IgD-negative memory B cell (primary cell): Measurements from ENCODE around the gene ACBD4. TPM values are rescaled to one million over a fixed set of nuclear protein-coding genes. Genes with fewer than 3 reads are reported as not detected.
A peak's percentile ranks its signal among the peaks of the same experiment; 100 is the strongest.

Experiments used
- H3K27ac Mint-ChIP-seq, 3 donors: one replicate each; pipeline ENCODE4 v1.8.0; 2020 to 2022; ENCODE audit warnings: mild to moderate bottlenecking in 3 of 3, mixed read lengths in 3 of 3, moderate library complexity in 1 of 3
- H3K27me3 Mint-ChIP-seq: one replicate; pipeline ENCODE4 v1.8.0; 2021; ENCODE audit warnings: mixed read lengths
- H3K36me3 Mint-ChIP-seq: one replicate; pipeline ENCODE4 v1.8.0; 2020; ENCODE audit warnings: mild to moderate bottlenecking, mixed read lengths
- H3K4me1 Mint-ChIP-seq, 3 donors: one replicate each; pipeline ENCODE4 v1.8.0; 2020 to 2022; ENCODE audit warnings: mixed read lengths in 3 of 3, mild to moderate bottlenecking in 1 of 3
- H3K4me3 Mint-ChIP-seq, 4 donors: one replicate each; pipeline ENCODE4 v1.8.0; 2020 to 2022; ENCODE audit warnings: mild to moderate bottlenecking in 4 of 4, mixed read lengths in 4 of 4, moderate library complexity in 3 of 4
- H3K9me3 Mint-ChIP-seq, 3 donors: one replicate each; pipeline ENCODE4 v1.8.0; 2020 to 2021; ENCODE audit warnings: mixed read lengths in 3 of 3, mild to moderate bottlenecking in 1 of 3
- polyA plus RNA-seq: library from polyadenylated mRNA; unstranded; fragments of 300-500 nt; fragmentation: Illumina TruSeq; gene quantifications from one replicate; pipeline ENCODE4 v1.2.3, GENCODE V29; 2021

Gene ACBD4
- polyA plus RNA-seq, 1 donor from 2014 or later, result 17.6 TPM

GRCh38 chr17:45098869-45099616, 36.4 kb upstream of the ACBD4 start:
- H3K4me3 Mint-ChIP-seq, result no peak overlapping the region
- peak overlapping the region; percentile 53 to 93 (median 65) for H3K27ac Mint-ChIP-seq
- H3K27me3 Mint-ChIP-seq, result no peaks in the 10 kb centered on the region
- H3K4me1 Mint-ChIP-seq, result peaks cover 0 to 5% (median 0%) of the 10 kb centered on the region in 3 donors
- H3K36me3 Mint-ChIP-seq, result peaks cover 2% of the 10 kb centered on the region
- H3K9me3 Mint-ChIP-seq, result no peaks in the 10 kb centered on the region

GRCh38 chr17:45101546-45101882, 34.0 kb upstream of the ACBD4 start:
- no peak overlapping the region for H3K27ac Mint-ChIP-seq
- H3K4me3 Mint-ChIP-seq, result no peak overlapping the region
- peaks cover 2% of the 10 kb centered on the region for H3K36me3 Mint-ChIP-seq
- no peaks in the 10 kb centered on the region for H3K27me3 Mint-ChIP-seq
- H3K9me3 Mint-ChIP-seq, result no peaks in the 10 kb centered on the region
- H3K4me1 Mint-ChIP-seq, result peaks cover 0 to 5% (median 0%) of the 10 kb centered on the region in 3 donors

- Mint-ChIP-seq H3K27me3 (no peaks in the 10 kb centered on the region), H3K27ac (no peak overlapping the region), H3K9me3 (no peaks in the 10 kb centered on the region), H3K36me3 (peaks cover 2% of the 10 kb centered on the region), H3K4me3 (no peak overlapping the region), H3K4me1 (peaks cover 0 to 5% (median 0%) of the 10 kb centered on the region in 3 donors)
These were observed 33.3 kb upstream of the ACBD4 start for GRCh38 chr17:45101883-45102811.

DNA sequence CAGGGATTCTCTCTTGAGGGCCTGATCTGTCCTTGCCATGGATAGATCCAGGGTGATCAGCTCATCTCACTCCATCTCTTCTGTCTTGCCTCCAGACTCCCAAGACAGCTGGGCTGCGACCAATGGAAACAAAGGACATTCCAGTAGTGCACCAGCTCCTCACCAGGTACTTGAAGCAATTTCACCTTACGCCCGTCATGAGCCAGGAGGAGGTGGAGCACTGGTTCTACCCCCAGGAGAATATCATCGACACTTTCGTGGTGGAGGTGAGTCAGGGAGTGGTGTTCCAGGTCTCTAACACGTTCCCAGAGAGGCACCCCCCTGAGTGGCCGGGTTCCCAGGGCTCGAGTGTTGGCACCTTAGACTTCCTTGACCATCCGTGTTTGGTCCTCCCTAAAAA, 32.6 kb upstream of the ACBD4 start:
- no peaks in the 10 kb centered on the region for H3K9me3 Mint-ChIP-seq
- H3K27me3 Mint-ChIP-seq, result no peaks in the 10 kb centered on the region
- no peak overlapping the region for H3K4me3 Mint-ChIP-seq
- no peak overlapping the region for H3K27ac Mint-ChIP-seq
- H3K4me1 Mint-ChIP-seq, result peaks cover 0 to 5% (median 0%) of the 10 kb centered on the region in 3 donors
- H3K36me3 Mint-ChIP-seq, result peaks cover 2% of the 10 kb centered on the region

DNA sequence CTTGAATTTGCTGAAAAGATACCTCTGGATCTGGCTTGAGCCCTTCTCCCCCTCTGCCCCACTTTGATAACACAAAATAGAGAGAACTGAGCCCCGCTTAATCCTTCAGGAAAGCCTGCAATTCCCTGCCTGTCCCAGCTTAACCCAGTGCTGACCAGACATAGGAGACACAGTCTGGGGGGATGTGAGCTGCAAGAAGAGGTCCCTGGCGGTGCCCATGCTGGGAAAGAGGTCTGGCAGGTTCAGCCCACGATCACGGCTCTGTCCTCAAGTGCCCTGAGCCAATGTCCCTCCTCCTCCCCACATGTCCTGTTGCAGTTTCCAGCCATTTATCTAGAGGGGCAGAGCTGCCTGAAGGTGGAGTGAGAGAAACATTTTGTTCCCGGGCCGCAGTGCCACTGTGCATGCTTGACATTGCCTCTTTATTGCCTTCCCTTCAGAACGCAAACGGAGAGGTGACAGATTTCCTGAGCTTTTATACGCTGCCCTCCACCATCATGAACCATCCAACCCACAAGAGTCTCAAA, 32.2 kb upstream of the ACBD4 start:
- no peaks in the 10 kb centered on the region for H3K9me3 Mint-ChIP-seq
- no peak overlapping the region for H3K4me3 Mint-ChIP-seq
- H3K36me3 Mint-ChIP-seq, result peaks cover 2% of the 10 kb centered on the region
- peaks cover 0 to 5% (median 0%) of the 10 kb centered on the region in 3 donors for H3K4me1 Mint-ChIP-seq
- H3K27me3 Mint-ChIP-seq, result no peaks in the 10 kb centered on the region
- H3K27ac Mint-ChIP-seq, result no peak overlapping the region

DNA sequence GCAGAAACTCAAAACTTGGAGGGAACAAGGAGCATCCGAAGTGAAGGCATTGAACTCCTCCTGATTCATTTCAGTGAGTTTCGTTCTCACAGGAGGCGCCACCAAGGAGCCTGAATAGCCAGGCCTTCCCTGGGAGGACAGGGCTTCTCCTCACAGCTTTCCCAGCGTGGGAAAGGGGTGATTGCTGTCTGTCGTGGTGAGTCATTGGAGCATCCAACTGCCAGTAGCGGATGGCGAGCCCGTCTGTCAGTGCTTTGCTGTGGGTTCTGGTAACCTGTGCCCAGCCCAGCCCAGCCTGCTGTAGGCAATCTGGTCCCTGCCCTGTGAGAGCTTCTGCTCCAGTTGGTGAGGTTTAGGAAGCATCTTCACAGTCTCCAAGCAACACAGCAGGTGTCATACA, 31.5 kb upstream of the ACBD4 start:
- Mint-ChIP-seq H3K36me3 (peaks cover 2% of the 10 kb centered on the region), H3K27ac (peak overlapping the region in 2 of 3 donors; percentile 23 to 41), H3K9me3 (no peaks in the 10 kb centered on the region), H3K4me1 (peaks cover 0 to 3% (median 0%) of the 10 kb centered on the region in 3 donors), H3K27me3 (no peaks in the 10 kb centered on the region), H3K4me3 (no peak overlapping the region)

GRCh38 chr17:45104497-45104896, 31.0 kb upstream of the ACBD4 start:
- Mint-ChIP-seq H3K27ac (peak overlapping the region in 2 of 3 donors; percentile 23 to 41), H3K36me3 (no peaks in the 10 kb centered on the region), H3K27me3 (no peaks in the 10 kb centered on the region), H3K4me3 (no peak overlapping the region), H3K9me3 (no peaks in the 10 kb centered on the region), H3K4me1 (no peaks in the 10 kb centered on the region)

GRCh38 chr17:45104907-45105624, 30.4 kb upstream of the ACBD4 start:
- Mint-ChIP-seq H3K27ac (no peak overlapping the region), H3K4me3 (no peak overlapping the region), H3K27me3 (no peaks in the 10 kb centered on the region), H3K36me3 (no peaks in the 10 kb centered on the region), H3K9me3 (no peaks in the 10 kb centered on the region), H3K4me1 (no peaks in the 10 kb centered on the region)

DNA sequence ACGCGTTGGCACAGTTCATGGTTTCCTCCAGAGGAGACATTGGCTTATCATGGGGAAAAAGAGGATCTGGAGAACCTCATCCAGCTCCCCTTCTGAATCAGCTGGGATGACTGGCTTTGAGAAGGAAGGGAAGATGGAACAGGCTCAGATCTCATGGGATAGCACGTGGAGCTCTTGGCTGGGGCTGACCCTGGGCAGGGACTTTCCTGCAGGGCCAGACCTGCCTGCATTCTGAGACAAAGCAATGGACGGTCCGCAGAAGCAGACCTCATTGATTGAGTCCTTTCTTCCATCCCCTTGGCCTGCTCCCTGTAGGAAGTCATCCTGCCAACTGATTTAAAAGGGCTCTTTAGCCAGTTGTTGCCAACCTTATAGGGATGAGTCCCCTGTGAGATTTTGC, 29.4 kb upstream of the ACBD4 start:
- H3K36me3 Mint-ChIP-seq, result no peaks in the 10 kb centered on the region
- no peak overlapping the region for H3K4me3 Mint-ChIP-seq
- no peaks in the 10 kb centered on the region for H3K9me3 Mint-ChIP-seq
- H3K4me1 Mint-ChIP-seq, result peaks cover 0 to 1% (median 0%) of the 10 kb centered on the region in 3 donors
- no peak overlapping the region for H3K27ac Mint-ChIP-seq
- no peaks in the 10 kb centered on the region for H3K27me3 Mint-ChIP-seq

GRCh38 chr17:45106582-45106981, 28.9 kb upstream of the ACBD4 start:
- H3K36me3 Mint-ChIP-seq, result no peaks in the 10 kb centered on the region
- H3K4me3 Mint-ChIP-seq, result no peak overlapping the region
- H3K4me1 Mint-ChIP-seq, result peaks cover 0 to 4% (median 1%) of the 10 kb centered on the region in 3 donors
- H3K9me3 Mint-ChIP-seq, result no peaks in the 10 kb centered on the region
- no peaks in the 10 kb centered on the region for H3K27me3 Mint-ChIP-seq
- peak overlapping the region in 1 of 3 donors; percentile 85 for H3K27ac Mint-ChIP-seq

- no peaks in the 10 kb centered on the region for H3K36me3 Mint-ChIP-seq
- no peaks in the 10 kb centered on the region for H3K27me3 Mint-ChIP-seq
- no peaks in the 10 kb centered on the region for H3K9me3 Mint-ChIP-seq
- peaks cover 0 to 8% (median 2%) of the 10 kb centered on the region in 3 donors for H3K4me1 Mint-ChIP-seq
- H3K4me3 Mint-ChIP-seq, result no peak overlapping the region
- H3K27ac Mint-ChIP-seq, result peak overlapping the region in 1 of 3 donors; percentile 85
These were observed 28.0 kb upstream of the ACBD4 start for GRCh38 chr17:45107293-45108010.

DNA sequence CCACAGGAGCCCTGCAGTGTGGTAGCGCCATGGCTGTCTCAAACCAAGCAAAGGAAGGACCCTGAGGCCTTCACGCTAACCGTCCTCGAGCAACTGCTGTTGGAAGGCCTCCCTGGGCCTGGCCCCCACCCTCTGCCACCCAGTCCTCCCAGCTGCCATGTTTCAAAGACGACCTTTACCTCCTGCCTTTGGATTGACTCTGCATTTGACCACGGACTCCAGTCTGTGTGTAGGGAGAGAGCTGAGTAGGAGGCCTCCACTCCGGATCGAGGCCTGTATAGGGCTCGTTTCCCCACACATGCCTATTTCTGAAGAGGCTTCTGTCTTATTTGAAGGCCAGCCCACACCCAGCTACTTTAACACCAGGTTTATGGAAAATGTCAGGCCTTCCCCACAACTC, 27.4 kb upstream of the ACBD4 start:
- Mint-ChIP-seq H3K4me3 (no peak overlapping the region), H3K4me1 (peaks cover 0 to 8% (median 2%) of the 10 kb centered on the region in 3 donors), H3K27me3 (no peaks in the 10 kb centered on the region), H3K9me3 (no peaks in the 10 kb centered on the region), H3K36me3 (no peaks in the 10 kb centered on the region), H3K27ac (no peak overlapping the region)

DNA sequence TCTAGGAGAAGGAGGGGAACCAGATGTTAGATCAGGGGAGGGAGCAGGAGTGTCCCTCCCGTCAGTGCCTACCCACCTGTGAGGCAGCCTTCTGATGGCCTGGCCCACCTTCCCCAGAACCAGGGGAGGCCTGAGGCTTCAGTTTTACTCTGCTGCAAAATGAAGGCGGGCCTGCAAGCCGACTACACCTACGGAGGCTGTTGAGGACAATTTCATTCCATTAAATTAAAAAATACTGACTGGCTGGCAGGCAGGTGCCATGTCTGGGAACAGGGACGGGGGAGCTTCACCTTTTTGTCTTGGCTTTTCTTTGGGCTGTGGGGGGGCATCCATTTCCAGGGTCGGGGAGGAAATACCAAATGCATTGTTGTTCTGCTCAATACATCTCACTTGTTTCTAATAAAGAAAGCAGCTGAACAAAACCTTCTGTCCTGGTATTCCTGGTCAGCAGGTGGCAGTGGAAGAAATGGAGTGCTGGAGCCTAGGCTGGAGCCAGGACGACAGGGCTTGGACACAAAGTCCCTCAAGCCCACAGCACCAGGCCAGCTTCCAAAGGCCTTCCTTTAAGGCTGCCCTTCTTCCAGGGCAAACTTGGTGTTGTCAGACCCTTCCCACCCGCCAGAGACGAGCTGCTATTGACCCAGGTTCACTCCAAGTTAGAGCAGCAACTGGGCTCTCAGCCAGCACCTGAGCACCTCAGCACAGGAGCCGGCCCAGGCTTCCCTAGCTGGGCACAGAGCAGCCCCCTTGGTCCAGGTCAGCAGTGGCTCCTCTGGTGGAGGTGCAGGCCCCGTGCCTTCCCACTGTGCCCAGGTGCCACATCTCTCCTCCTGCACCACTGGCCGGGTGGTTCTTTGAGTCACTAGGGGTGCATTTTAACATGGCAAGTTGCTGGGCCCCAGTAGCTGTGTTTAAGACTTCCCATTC, 26.6 kb upstream of the ACBD4 start:
- no peaks in the 10 kb centered on the region for H3K27me3 Mint-ChIP-seq
- H3K27ac Mint-ChIP-seq, result peak overlapping the region in 2 of 3 donors; percentile 53 to 90
- no peaks in the 10 kb centered on the region for H3K9me3 Mint-ChIP-seq
- no peaks in the 10 kb centered on the region for H3K36me3 Mint-ChIP-seq
- peak overlapping the region in 1 of 4 donors; percentile 41 for H3K4me3 Mint-ChIP-seq
- H3K4me1 Mint-ChIP-seq, result peaks cover 0 to 8% (median 2%) of the 10 kb centered on the region in 3 donors
